SK-N-SH (cell line): ENCODE results near the gene GLYR1. TPM values are rescaled to one million over a fixed set of nuclear protein-coding genes. Genes with fewer than 3 reads are reported as not detected.

Experiments
- CTCF ChIA-PET: fragments of 300-600, 350-600 bp; formaldehyde crosslinking; extraction: SDS; loops from one replicate; lab custom pipeline; 2021; lab: Yijun Ruan, JAX
- POLR2A ChIA-PET: fragments of 350-600 bp; sonication (Branson Sonifier 250); formaldehyde crosslinking; extraction: SDS; loops from one replicate; lab custom pipeline; 2020; ENCODE audit warnings: antibody characterized with exemption, inconsistent platforms; lab: Yijun Ruan, JAX
- DNase-seq: peaks from one replicate; pipeline ENCODE4 v3.0.0; 2012
- H2AFZ ChIP-seq: fragments of 200-600 bp; sonication (generic); 2 replicates; pipeline ENCODE4 v1.8.1; 2016; ENCODE audit warnings: antibody characterized with exemption, mild to moderate bottlenecking, low read depth
- H3F3A ChIP-seq: fragments of 200-600 bp; sonication (generic); replicated peaks from 2 replicates; pipeline ENCODE3; 2016; ENCODE audit warnings: antibody characterized with exemption, mild to moderate bottlenecking; ENCODE audit not compliant: insufficient read depth
- H3K27ac ChIP-seq, 2 experiments: fragments of 200-500 bp in 1 of 2; fragments of 200-600 bp in 1 of 2; sonication (Bioruptor generic) in 1 of 2; sonication (generic), shearing (Covaris generic) in 1 of 2; 2 replicates each; pipeline versions ENCODE4 v1.5.1 to v1.6.1; 2014 to 2016; ENCODE audit warnings: low read depth in 2 of 2, inconsistent platforms in 1 of 2, low read length in 1 of 2, mild to moderate bottlenecking in 1 of 2, mixed read lengths in 1 of 2
- H3K27me3 ChIP-seq: fragments of 200-600 bp; sonication (generic), shearing (Covaris generic); 2 replicates; pipeline ENCODE4 v1.6.1; 2016; ENCODE audit warnings: mixed run types; ENCODE audit not compliant: insufficient read depth
- H3K36me3 ChIP-seq, 2 experiments: fragments of 200-500 bp in 1 of 2; fragments of 200-600 bp in 1 of 2; sonication (Bioruptor generic) in 1 of 2; sonication (generic) in 1 of 2; replicated peaks in 1 of 2; 2 replicates each; pipeline versions ENCODE3 to v1.5.1; 2014 to 2016; ENCODE audit warnings: low read length in 1 of 2, mild to moderate bottlenecking in 1 of 2; ENCODE audit not compliant: insufficient read depth in 2 of 2, control insufficient read depth in 1 of 2
- H3K4me1 ChIP-seq, 2 experiments: fragments of 200-500 bp in 1 of 2; fragments of 200-600 bp in 1 of 2; sonication (Bioruptor generic) in 1 of 2; sonication (generic), shearing (Covaris generic) in 1 of 2; 2 replicates each; pipeline versions ENCODE4 v1.5.1 to v1.6.1; 2014 to 2016; ENCODE audit warnings: low read depth in 1 of 2, low read length in 1 of 2, mixed run types in 1 of 2; ENCODE audit not compliant: insufficient read depth in 2 of 2, control insufficient read depth in 1 of 2
- H3K4me2 ChIP-seq: fragments of 200-600 bp; sonication (generic), shearing (Covaris generic); 2 replicates; pipeline ENCODE4 v1.6.1; 2017; ENCODE audit warnings: mixed run types
- H3K4me3 ChIP-seq, 2 experiments: fragments of 200-500 bp in 1 of 2; fragments of 200-600 bp in 1 of 2; sonication (Bioruptor generic) in 1 of 2; sonication (generic), shearing (Covaris generic) in 1 of 2; 2 replicates each; pipeline versions ENCODE4 v1.5.1 to v1.8.1; 2014 to 2016; ENCODE audit warnings: low read depth in 2 of 2, inconsistent platforms in 1 of 2, low read length in 1 of 2, mild to moderate bottlenecking in 1 of 2, mixed read lengths in 1 of 2, moderate library complexity in 1 of 2
- H3K79me2 ChIP-seq: fragments of 200-600 bp; sonication (generic); 2 replicates; pipeline ENCODE4 v1.8.1; 2017; ENCODE audit warnings: mild to moderate bottlenecking; ENCODE audit not compliant: insufficient read depth
- H3K9ac ChIP-seq: fragments of 200-600 bp; sonication (generic); 2 replicates; pipeline ENCODE4 v1.6.1; 2017; ENCODE audit warnings: mixed run types
- H3K9me2 ChIP-seq: fragments of 200-600 bp; sonication (generic); 2 replicates; pipeline ENCODE4 v1.6.1; 2017; ENCODE audit warnings: mixed run types
- H3K9me3 ChIP-seq: fragments of 200-600 bp; sonication (generic); 2 replicates; pipeline ENCODE4 v1.6.1; 2017; ENCODE audit warnings: mixed run types, mild to moderate bottlenecking, moderate library complexity
- H4K20me1 ChIP-seq: fragments of 200-600 bp; sonication (generic); 2 replicates; pipeline ENCODE4 v1.6.1; 2017; ENCODE audit warnings: mild to moderate bottlenecking, mixed run types; ENCODE audit not compliant: insufficient read depth
- CHD2 ChIP-seq: fragments of 150-350 bp; IDR thresholded peaks from 2 replicates; pipeline ENCODE4 v1.6.1; 2018; ENCODE audit warnings: low read length; ENCODE audit not compliant: partially characterized antibody
- ELF1 ChIP-seq: IDR thresholded peaks from 2 replicates; pipeline ENCODE4 v1.4.0; 2012
- EZH2phosphoT487 ChIP-seq: fragments of 200-600 bp; sonication (generic); IDR thresholded peaks from 2 replicates; pipeline ENCODE4 v1.6.1; 2017; ENCODE audit warnings: low read depth, mixed run types, mild to moderate bottlenecking, antibody characterized with exemption, moderate library complexity, borderline replicate concordance
- FOSL2 ChIP-seq: IDR thresholded peaks from 2 replicates; pipeline ENCODE4 v1.4.0; 2012; ENCODE audit warnings: low read depth, mild to moderate bottlenecking, moderate library complexity, borderline replicate concordance
- FOXJ3 ChIP-seq: sonication (generic); formaldehyde crosslinking; IDR thresholded peaks from 2 replicates; pipeline ENCODE4 v1.5.1; 2020; ENCODE audit warnings: mild to moderate bottlenecking, missing genetic modification reagents
- FOXM1 ChIP-seq: IDR thresholded peaks from 2 replicates; pipeline ENCODE4 v1.4.0; 2012; ENCODE audit warnings: low read depth, mild to moderate bottlenecking
- GATA2 ChIP-seq: sonication (generic); formaldehyde crosslinking; IDR thresholded peaks from 2 replicates; pipeline ENCODE4 v1.5.0; 2020; ENCODE audit warnings: mild to moderate bottlenecking, missing genetic modification reagents
- MXI1 ChIP-seq: IDR thresholded peaks from 2 replicates; pipeline ENCODE4 v1.6.1; 2012; ENCODE audit warnings: mild to moderate bottlenecking, low read depth, low read length, improper control_type of control experiment
- NFIC ChIP-seq: IDR thresholded peaks from 2 replicates; pipeline ENCODE4 v1.4.0; 2012; ENCODE audit warnings: borderline replicate concordance
- NRF1 ChIP-seq: IDR thresholded peaks from 2 replicates; pipeline ENCODE4 v1.6.1; 2012; ENCODE audit warnings: low read depth, mild to moderate bottlenecking, low read length
- POLR2AphosphoS5 ChIP-seq: IDR thresholded peaks from 2 replicates; pipeline ENCODE4 v1.6.1; 2012; ENCODE audit warnings: low read depth, low read length
- RAD21 ChIP-seq: IDR thresholded peaks from 2 replicates; pipeline ENCODE4 v1.6.1; 2012; ENCODE audit warnings: mild to moderate bottlenecking, low read length
- REST ChIP-seq: IDR thresholded peaks from 2 replicates; pipeline ENCODE4 v1.6.1; 2012; ENCODE audit warnings: mild to moderate bottlenecking, low read depth, low read length, moderate library complexity
- RFX5 ChIP-seq: IDR thresholded peaks from 2 replicates; pipeline ENCODE4 v1.6.1; 2012; ENCODE audit warnings: mild to moderate bottlenecking, improper control_type of control experiment, low read length
- SIN3A ChIP-seq: IDR thresholded peaks from 2 replicates; pipeline ENCODE4 v1.6.1; 2012; ENCODE audit warnings: low read depth, mild to moderate bottlenecking, low read length, moderate library complexity, borderline replicate concordance
- TAF1 ChIP-seq: IDR thresholded peaks from 2 replicates; pipeline ENCODE4 v1.6.1; 2012; ENCODE audit warnings: low read depth, mild to moderate bottlenecking, low read length, moderate library complexity, borderline replicate concordance
- TCF12 ChIP-seq: IDR thresholded peaks from 2 replicates; pipeline ENCODE4 v1.4.0; 2012
- USF1 ChIP-seq: IDR thresholded peaks from 2 replicates; pipeline ENCODE4 v1.4.0; 2012; ENCODE audit warnings: low read depth, borderline replicate concordance
- YY1 ChIP-seq: IDR thresholded peaks from 2 replicates; pipeline ENCODE4 v1.4.0; 2012; ENCODE audit warnings: low read depth, mild to moderate bottlenecking
- ZBTB33 ChIP-seq: IDR thresholded peaks from 2 replicates; pipeline ENCODE4 v1.4.0; 2012; ENCODE audit warnings: low read depth, borderline replicate concordance
- whole genome bisulfite sequencing: methylation state at CpG from one replicate; pipeline ENCODE4 v1.1.6; 2017; ENCODE audit warnings: low lambda C conversion rate; 5-methylcytosine and 5-hydroxymethylcytosine counted together
- polyA plus RNA-seq, 3 experiments: library from polyadenylated mRNA; depleted of rRNA; stranded (reverse); fragments of >200 nt; gene quantifications; 2 replicates each; pipeline ENCODE4 v1.2.3, GENCODE V29; 2012
- TF ChIP-seq, protein P1 (sequence below): fragments of 150-350 bp; IDR thresholded peaks from 2 replicates; pipeline ENCODE4 v1.6.1; 2017; ENCODE audit warnings: antibody characterized with exemption, low read length, low read depth, borderline replicate concordance
- TF ChIP-seq, protein P2 (sequence below): fragments of 150-350 bp; IDR thresholded peaks from 2 replicates; pipeline ENCODE4 v1.6.1; 2016; ENCODE audit warnings: mild to moderate bottlenecking, low read depth, low read length
- TF ChIP-seq, protein P3 (sequence below): IDR thresholded peaks from 2 replicates; pipeline ENCODE4; 2012

Gene GLYR1
- polyA plus RNA-seq, 1 of the 3 experiments (the other 2 are of a cell fraction), result 40.1 TPM

- ChIA-PET CTCF (no interaction called here), POLR2A (interaction anchor here (2.7 to 2.8 kb wide), 2 partner anchors 32 to 35 kb away, joined by 7 to 16 read pairs; partner anchors contain the start of genes ANKS3 and DNAAF8)
- peak within 1 kb of the TSS; percentile 54 to 79 for H3K27ac ChIP-seq
- TF ChIP-seq FOXM1, result no peak
- peak; percentile 76 for TF ChIP-seq MXI1
- no peak for TF ChIP-seq FOXJ3 (CRISPR knock-in tag)
- TF ChIP-seq TCF12, result no peak
- TF ChIP-seq FOSL2, result no peak
- TF ChIP-seq EZH2phosphoT487, result no peak
- peak; percentile 63; the same call in 1 of the 2 replicates for TF ChIP-seq YY1
- no peak for TF ChIP-seq RAD21
- TF ChIP-seq POLR2AphosphoS5, result peak; percentile 80
- no peak; the same call in 1 of the 2 replicates for TF ChIP-seq TAF1
- TF ChIP-seq RFX5, result no peak
- TF ChIP-seq GATA2 (CRISPR knock-in tag), result no peak
- TF ChIP-seq, protein P1, sequence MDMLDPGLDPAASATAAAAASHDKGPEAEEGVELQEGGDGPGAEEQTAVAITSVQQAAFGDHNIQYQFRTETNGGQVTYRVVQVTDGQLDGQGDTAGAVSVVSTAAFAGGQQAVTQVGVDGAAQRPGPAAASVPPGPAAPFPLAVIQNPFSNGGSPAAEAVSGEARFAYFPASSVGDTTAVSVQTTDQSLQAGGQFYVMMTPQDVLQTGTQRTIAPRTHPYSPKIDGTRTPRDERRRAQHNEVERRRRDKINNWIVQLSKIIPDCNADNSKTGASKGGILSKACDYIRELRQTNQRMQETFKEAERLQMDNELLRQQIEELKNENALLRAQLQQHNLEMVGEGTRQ, result no peak
- TF ChIP-seq, protein P2, sequence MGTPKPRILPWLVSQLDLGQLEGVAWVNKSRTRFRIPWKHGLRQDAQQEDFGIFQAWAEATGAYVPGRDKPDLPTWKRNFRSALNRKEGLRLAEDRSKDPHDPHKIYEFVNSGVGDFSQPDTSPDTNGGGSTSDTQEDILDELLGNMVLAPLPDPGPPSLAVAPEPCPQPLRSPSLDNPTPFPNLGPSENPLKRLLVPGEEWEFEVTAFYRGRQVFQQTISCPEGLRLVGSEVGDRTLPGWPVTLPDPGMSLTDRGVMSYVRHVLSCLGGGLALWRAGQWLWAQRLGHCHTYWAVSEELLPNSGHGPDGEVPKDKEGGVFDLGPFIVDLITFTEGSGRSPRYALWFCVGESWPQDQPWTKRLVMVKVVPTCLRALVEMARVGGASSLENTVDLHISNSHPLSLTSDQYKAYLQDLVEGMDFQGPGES, result no peak
- peak; percentile 95 for TF ChIP-seq CHD2
- peak; percentile 91 for TF ChIP-seq ZBTB33
- no peak; the same call in 1 of the 2 replicates for TF ChIP-seq ELF1
- no peak for TF ChIP-seq NFIC
- TF ChIP-seq SIN3A, result peak; percentile 43; the same call in 1 of the 2 replicates
- no peak for TF ChIP-seq USF1
- TF ChIP-seq, protein P3, sequence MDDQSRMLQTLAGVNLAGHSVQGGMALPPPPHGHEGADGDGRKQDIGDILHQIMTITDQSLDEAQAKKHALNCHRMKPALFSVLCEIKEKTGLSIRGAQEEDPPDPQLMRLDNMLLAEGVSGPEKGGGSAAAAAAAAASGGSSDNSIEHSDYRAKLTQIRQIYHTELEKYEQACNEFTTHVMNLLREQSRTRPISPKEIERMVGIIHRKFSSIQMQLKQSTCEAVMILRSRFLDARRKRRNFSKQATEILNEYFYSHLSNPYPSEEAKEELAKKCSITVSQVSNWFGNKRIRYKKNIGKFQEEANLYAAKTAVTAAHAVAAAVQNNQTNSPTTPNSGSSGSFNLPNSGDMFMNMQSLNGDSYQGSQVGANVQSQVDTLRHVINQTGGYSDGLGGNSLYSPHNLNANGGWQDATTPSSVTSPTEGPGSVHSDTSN, result no peak
- TF ChIP-seq NRF1, result peak; percentile 19; the same call in 1 of the 2 replicates
- TF ChIP-seq REST, result no peak
Measured at GRCh38 chr16:4766875-4767628, 80.0 kb downstream of the GLYR1 start, which contains the start of gene ZNF500. ZNF500 (minus strand) TSS chr16:4767162; CDS start chr16:4765978, 1,184 bp downstream.

More at GRCh38 chr16:4766875-4767628, 80.0 kb downstream of the GLYR1 start, which contains the start of gene ZNF500:
- Histone ChIP-seq H3K9ac (peak within 1 kb of the TSS; percentile 97), H4K20me1 (no peaks in the 10 kb centered on the region), H3K36me3 (peaks cover 5 to 18% of the 10 kb centered on the region in 2 experiments), H3K9me2 (no peaks in the 10 kb centered on the region), H3K79me2 (peaks cover 40% of the 10 kb centered on the region), H3K4me2 (peak within 1 kb of the TSS; percentile 84), H3K27me3 (no peaks in the 10 kb centered on the region), H3K4me3 (peak within 1 kb of the TSS; percentile 71 to 94), H3K9me3 (no peaks in the 10 kb centered on the region), H3F3A (peaks cover 6% of the 10 kb centered on the region), H2AFZ (peak within 1 kb of the TSS; percentile 90), H3K4me1 (peaks cover 5 to 20% of the 10 kb centered on the region in 2 experiments; a peak in 2 of 4 replicates)
- WGBS, result 5% methylated on average over 37 of the region's 72 CpGs
- peak; percentile 97 for DNase-seq
